ENCODE results near the gene NR3C2.

NR3C2 gene

DNA sequence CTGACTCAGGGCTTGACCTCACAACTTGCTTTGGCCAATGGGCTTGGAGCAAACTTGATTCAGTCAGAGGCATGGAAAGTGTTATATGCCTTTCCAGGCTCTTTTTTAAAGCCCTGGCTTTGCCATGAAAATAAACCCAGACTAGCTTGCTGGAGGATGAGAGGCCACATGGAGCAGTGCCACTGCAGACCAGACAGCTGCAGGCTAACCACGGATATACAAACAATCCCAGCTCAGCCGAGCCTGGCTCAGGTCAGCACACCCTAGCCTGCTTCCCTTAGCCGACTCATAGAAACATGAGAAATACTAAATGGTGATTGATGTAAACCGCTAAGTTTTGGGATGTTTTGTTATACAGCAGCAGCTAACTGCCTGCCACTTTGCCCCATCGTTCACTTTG lies 365.2 kb downstream of the NR3C2 start:
- DNase-seq (ENCODE audit: low read depth), result no peak

DNA sequence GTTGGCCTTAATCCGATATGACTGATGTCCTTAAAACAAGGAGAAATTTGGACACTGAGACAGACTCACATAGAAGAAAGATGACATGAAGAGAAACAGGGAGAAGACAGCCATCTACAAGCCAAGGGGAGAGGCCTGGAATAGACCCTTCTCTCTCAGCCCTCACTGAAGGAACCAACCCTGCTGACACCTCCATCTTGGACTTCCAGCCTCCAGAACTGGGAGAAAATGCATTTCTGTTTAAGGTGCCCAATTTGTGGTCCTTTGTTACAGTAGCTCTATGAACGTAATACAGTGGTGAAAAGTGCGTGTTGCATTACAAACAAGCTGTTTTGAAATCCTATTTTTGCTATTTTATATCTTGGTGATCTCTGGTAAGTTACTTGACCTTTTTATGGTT lies 366.8 kb downstream of the NR3C2 start:
- DNase-seq (ENCODE audit: low read depth), result no peak

- no peak for DNase-seq (ENCODE audit: low read depth)
These were observed 367.8 kb downstream of the NR3C2 start for GRCh38 chr4:148074462-148074861.

DNA sequence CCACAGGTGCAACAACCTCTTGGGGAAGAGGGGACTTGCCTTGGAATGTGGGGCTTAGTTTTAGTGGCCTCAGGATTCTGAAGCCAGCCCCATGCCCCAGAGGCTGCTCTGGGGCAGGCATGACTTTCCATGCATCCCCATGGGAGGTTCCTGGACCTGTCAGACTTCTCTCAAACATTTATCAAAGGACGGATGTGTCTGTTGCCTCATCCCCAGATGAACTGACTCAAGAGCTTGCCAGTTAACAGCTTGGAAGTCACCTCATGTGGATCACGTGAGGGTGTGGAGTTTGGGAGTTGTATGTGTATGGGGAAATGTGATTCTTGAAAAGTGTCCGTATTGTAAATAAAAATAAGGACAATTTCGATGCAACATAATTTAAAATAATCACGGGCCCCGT lies 368.9 kb downstream of the NR3C2 start:
- no peak for DNase-seq (ENCODE audit: low read depth)

- DNase-seq (ENCODE audit: low read depth), result no peak
These were observed 369.4 kb downstream of the NR3C2 start for GRCh38 chr4:148072789-148073188.

- DNase-seq (ENCODE audit: low read depth), result no peak
These were observed 371.2 kb downstream of the NR3C2 start for GRCh38 chr4:148071009-148071408.

GRCh38 chr4:148069895-148070178 lies 372.4 kb downstream of the NR3C2 start:
- no peak for DNase-seq (ENCODE audit: low read depth)

DNA sequence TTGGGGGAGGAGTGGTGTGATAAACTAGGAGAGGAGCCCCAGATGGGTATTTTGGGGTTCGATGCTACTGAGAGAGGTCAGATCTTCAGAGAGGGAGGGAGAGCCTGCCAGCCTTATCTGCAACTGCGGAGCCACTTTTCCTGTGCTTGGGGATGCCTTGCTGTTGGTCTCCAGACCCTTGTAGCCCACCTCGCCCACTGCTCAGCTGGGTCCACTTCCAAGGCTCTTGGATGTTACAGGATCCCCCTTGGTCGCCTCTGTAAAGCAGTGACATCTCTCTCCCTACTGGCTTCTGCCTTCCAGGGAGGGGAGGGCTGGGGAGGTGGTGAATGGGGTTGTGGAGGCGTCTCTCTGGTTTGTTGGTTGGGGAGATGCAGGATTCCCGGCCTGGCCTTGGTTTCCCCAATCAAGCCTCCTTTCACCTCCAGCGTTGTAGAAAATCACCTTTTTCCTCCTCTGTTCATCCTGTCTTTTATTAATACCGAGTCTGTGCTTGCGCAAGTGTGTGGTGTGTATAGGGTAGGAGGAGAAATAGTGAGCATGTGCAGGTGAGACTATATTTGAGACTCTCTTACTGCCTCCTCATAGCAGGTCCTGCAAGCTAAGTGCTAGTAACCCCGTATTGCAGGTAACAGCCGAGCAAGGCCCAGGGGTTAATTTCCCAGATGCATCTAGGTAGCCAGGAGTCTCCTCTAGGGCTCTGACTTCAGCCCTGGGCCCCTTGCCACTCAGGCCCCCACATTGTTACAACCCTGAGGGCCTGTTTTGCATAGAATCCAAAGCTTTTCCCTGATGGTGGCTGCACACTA lies 372.9 kb downstream of the NR3C2 start:
- DNase-seq (ENCODE audit: low read depth), result no peak

DNA sequence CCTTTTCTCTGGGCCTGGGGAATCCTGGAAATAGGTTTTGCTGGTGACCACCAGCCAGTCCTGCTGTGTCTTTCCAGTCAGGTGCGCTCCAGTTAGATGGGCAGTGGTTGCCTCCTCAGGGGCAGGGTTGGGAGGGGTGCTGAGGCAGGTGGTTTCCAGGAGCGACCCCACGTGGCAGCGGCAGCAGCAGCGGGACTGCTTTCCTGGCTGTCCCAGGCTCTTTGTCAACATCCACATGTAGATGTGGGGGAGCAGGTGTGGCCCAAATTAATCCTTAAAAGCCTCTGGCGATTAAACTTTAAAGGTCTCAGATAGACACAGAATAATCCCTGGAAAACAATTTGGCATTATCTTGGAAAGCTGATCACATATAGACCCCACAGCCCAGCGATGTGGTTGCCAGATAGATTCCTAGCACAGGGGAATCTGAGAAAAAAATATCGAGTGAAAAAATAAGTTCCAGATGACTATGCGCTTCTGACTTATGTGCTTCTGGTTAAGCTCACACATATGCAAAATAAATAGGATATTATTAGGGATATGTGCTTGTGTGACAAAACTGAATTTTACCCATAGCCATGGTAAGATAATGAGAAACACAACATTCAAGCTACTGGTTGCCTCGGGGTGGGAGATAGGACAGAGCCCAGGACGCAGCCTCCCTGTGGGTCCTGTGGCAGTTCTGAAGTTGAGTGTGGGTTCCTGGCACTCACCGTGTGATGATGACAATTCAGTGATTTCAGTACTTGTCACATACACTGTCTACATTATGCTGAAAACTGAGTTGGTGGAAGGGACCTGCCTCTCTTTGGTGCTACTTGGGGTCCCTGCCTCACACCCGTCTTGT lies 373.9 kb downstream of the NR3C2 start:
- DNase-seq (ENCODE audit: low read depth), result no peak

- DNase-seq (ENCODE audit: low read depth), result no peak
These were observed 374.8 kb downstream of the NR3C2 start for GRCh38 chr4:148067301-148067916.

DNA sequence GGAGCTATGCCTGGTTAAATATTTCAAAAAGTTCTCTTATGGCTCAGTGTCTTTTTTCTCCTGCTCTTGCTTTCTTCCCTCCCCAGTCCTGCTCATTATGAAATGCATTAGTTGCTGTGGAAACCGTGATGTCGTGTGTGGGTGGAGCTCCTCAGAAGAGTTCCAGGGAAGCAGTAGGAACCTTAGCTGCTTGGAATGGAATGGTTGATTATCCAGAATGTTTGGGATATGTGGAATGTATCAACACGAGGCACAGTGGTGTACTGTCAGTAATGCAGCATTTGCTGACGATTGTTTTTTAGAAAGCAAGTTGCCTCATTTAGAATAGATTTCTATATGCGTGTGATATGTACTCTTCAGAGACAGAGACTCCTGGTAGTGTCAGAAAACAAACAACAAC lies 377.1 kb downstream of the NR3C2 start:
- DNase-seq (ENCODE audit: low read depth), result no peak

DNA sequence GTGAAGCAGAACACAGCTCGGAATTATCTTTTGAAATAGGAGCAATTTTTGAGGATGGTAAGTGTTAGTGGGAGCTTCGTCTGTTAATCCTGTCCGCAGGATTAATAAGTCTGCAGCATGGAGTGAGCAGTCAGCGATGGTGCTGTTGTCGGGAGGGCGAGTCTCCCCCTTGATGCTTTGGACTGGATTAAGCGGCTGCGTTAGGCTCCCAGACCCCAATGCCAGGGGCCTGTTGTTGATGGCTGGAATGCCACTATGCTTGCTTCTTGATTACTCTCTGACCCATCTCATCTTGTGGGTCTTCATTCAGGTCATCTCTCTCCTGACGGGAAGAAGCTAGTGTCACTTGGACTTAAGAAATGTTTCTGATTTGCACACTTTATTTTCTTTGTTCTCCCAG lies 377.8 kb downstream of the NR3C2 start:
- no peak for DNase-seq (ENCODE audit: low read depth)

DNA sequence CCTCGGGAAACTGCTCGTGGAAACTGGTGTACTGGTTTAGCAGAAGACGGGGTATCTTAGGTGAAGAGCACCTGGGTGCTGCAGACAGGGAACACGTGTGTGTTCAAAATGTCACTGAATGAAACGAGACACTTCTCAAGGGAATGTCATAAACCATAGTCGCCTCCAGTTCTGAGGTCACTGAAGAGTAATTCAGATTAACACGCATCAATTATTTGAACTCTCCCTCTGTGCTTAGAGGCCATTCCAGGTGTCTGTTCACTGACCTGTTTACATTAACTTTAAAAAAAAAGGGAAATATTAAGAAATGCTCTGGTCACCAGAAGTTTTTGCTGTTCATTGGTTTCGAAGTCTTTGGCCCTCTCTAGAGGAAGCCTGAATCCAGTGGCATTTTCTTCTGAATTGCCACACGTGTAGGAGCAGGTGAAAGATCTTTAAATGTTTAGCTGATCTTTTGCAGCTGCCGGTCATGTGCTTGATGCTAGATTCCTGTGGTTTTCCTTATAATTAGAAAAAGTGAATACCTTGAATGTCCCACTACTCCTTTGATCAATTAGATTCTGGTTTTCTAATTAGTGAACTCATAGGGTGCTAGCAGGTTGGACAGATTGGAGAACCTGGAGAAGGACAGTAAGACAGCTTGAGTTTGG lies 379.8 kb downstream of the NR3C2 start:
- DNase-seq (ENCODE audit: low read depth), result no peak

- DNase-seq (ENCODE audit: low read depth), result no peak
These were observed 380.4 kb downstream of the NR3C2 start for GRCh38 chr4:148061795-148062194.

DNA sequence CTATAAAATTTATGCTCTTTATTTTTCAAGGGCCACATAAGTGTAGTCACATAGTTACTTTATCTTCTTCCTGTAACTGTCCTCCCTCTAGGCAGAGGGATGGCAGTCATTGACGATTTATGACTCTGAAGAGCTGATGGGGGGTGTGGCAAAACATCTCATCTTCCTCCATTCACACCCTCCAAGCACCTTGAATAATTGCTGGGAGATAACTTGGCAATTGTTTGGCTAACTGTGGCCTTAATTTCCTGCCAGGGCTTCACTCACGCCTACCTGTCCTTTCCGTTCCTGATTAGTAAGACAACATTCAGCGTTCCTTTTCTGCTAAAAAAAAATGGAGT lies 381.1 kb downstream of the NR3C2 start:
- DNase-seq (ENCODE audit: low read depth), result no peak

DNA sequence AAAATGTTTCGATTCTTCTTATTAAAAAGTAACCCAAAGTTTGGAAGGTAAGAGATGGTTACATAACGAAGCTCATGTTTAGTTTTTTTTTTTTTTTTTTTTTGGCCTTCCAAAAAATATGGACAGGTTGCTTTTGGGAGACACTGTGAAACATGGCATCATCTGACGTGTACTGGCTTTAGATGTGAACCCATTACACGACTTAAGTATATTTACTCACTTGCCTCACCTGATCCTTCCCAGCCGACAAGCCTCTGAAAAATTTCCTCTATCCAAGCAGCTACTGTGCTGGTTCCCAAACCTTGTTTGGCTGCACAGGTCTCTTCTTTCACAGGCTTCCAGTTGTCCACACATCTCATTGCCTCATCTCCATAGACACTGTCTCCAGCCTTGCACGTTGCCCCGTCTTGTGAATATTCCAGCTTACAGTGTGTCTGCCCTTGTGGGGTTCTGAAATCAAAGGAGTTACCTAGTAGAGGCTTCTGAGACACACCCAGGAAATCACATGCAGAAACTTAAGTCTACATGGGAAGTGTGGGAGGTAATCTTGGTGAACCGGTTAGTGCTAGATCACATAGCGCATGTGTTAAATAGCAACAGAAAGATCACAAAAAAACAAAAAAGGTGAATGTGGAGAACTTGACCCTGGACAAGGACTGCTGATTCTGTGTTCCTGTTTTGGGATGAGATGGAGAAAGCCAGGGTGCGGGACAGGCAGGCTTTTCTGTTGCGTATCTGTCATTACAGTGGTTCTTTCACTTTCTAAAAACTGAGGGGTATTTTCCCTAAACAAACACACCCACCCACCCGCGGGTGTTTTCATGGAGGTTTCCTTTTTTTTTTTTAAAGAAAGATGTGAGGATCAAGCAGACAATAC lies 381.7 kb downstream of the NR3C2 start:
- DNase-seq (ENCODE audit: low read depth), result no peak

- no peak for DNase-seq (ENCODE audit: low read depth)
These were observed 382.5 kb downstream of the NR3C2 start for GRCh38 chr4:148059617-148060180.

DNA sequence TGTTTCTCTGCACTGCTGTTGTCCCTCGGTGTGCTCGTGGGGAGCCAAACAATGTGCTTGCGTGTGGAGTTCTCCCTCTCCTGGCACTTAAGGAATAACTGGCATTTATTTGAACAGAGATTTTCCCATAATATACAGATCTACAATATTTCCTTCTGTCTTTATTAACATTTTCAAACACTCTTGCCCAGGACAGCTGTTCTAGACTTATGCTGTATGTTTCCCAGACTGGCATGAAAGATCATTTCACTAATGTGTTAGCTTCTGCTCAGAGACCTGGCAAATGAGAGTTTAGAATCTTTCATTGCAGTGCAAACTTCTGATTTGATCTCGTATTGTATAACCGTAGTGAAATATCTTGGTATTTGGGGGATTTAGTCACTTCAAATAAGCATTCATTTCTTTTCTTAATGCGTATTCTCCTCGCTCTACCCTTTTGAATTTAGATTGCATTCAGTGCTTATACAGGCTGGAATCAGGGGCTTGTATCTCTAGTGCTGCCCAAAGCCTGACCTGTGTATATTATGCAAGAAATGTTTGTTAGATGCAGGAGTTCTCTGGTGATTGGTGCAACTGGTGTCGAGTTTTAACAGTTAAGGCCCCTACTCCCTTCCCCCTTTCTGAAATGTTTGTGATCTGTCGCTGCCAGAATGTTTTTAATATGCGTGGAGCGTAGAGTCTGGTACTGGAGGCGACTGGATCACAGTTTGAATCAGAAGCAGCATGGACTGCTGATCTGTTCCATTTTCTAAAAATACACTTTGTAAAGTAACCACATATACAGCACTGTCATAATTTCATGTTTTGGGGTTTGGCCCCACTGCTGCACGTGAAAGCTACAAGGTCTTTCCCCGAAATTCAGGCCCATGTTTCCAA lies 384.0 kb downstream of the NR3C2 start:
- no peak for DNase-seq (ENCODE audit: low read depth)

DNA sequence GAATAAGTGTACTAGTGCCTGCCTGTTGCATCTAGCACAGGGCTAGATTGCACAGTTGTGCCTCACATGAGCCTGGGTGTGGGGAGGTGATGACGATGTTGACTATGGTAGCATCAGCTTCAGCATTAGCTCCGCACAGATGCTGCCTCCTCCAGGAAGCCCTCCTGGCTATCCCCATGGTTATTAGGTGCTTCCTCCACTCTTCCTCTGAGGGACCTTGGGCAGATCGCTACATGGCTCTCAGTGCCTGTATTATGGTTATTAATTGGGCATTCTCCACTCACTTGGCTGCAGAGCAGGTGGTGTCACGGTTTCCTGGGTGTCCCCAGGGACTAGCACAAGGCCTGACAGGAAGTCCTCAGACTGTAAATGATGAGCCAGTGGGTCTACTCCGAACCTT lies 384.7 kb downstream of the NR3C2 start:
- DNase-seq (ENCODE audit: low read depth), result no peak

- DNase-seq (ENCODE audit: low read depth), result peak; percentile 39
These were observed 385.3 kb downstream of the NR3C2 start for GRCh38 chr4:148056879-148057278.
